Islet precursor cell (in vitro differentiated cells): ENCODE results near the gene PARVA.
"Not testable (repeated sequence)": the region's sequence is repeated elsewhere in the genome, so short reads cannot be mapped to it uniquely, and the experiment has no call there.

Source experiments
- DNase-seq: peaks from one replicate; pipeline ENCODE4 v3.0.0-alpha.2; 2018

Gene PARVA

DNA sequence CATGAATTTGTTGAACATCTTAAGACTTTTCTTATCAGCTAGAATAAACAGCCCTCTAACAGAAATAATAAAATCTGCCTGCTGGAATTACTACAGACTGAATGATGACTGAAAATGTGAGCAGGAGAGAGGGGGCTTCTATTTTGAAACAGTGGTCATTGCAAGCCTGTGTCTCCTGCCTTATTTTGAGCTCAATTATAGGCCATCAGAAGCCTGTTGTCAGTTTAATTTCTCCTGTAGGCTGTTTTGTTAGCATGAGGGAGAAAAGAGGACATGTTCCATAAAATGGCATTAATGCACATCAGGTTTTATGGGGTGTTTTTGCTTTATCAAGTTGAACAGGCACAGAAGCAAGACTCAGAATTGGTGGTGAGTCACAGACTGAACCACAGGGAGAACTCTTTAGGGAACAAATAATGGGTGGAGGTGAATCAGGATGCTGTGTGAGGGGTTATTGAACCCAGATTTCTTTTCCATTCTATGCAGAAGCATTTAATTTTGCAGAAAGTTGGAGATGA, 129.1 kb downstream of the PARVA start:
- no peak for DNase-seq

GRCh38 chr11:12507391-12507790, 130.0 kb downstream of the PARVA start:
- DNase-seq: no peak

DNA sequence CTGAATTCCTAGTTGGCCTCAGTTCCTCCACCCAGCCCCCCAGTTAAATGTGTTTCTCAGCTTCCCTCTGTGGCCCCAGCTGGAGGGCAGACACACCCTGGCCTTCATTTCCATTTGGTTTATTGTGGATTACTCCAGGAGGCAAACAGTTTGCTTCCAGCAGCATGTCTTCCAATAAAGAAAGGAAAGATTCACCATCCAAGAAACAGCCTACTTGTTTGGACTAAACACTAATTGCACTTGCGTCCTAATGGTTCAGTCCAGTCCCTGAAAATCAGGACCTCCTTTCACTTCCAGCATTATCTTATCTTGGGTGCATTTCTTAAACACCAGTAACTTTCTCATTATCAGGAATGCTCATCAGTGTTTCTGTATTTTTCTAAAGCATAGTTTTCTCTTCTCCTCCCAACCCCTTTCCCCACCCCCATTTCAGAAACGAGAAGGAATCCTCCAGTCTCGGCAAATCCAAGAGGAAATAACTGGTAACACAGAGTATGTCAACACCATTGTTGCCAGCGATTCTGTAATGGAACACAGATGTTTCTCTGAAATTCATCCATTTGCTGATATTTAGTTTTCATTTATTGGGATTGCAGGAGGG, 130.9 kb downstream of the PARVA start:
- no peak for DNase-seq

GRCh38 chr11:12509371-12509770, 132.0 kb downstream of the PARVA start:
- no peak for DNase-seq

DNA sequence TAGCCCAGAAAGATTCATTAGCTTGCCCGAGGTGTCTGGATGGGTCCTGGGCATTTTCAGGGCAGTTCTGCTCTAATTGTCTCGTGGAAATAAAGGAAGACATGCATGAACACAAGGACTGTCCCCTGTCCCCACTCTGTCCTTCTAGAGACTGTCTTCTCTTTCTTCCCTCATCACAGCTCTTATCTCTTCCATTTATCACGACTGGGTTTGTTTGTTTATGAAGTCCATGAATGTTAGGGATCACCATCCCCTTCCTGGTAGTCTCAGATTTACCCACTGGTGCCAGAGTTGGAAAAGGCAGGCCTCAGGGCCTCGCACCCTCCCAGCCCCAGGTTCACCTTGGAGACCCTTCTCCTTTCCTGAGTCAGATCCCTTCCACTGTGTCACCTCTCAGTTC, 134.8 kb downstream of the PARVA start:
- no peak for DNase-seq

DNA sequence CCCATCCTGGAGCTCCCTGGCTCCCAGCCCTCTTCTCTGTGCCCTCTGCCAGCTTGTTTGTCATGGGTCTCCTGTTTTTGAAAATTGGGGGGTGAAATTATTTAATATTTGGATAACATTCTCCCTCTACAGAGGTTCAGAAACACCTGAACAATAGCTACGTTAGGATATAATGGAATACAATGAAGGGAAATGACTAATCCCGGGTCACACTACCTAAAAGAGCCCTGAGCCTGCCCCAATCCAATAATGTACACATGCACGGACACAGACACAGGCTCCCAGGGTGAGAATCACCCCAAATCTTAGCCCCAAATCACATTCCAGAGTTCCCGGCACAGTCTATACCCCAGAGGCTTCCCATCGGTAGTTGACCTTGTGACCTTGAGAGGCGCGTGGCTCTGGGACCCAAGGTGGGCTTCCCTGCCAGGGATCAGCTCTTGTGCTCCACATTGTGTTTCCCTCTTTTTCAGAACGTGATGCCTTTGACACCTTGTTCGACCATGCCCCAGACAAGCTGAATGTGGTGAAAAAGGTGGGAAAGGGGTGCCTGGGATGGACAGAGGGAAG, 135.5 kb downstream of the PARVA start:
- no peak for DNase-seq

- no peak for DNase-seq
Measured at GRCh38 chr11:12516387-12517105, 139.2 kb downstream of the PARVA start.

- no peak for DNase-seq
Measured at GRCh38 chr11:12517306-12517705, 139.9 kb downstream of the PARVA start.

DNA sequence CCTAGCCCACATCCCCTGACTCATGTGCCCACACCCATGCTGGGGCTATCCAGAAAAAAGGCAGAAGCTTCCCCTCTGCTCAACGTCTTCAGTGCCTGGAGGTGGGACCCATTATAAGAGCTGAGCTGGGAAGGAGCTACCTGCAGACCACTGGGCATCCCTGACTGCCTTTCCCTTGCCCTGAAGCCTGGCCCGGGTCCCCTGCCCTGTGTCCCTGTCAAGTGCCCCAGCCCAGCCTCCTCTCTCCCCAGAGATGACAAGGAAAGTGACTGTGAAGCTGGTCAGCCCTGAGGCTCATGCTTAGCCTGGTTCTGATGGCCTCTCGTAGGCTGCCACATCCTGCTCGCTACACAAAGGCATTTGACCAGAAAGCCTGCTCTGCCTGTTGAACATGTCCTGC, 140.4 kb downstream of the PARVA start:
- DNase-seq: no peak

GRCh38 chr11:12518606-12519385, 141.4 kb downstream of the PARVA start:
- no peak for DNase-seq

- no peak for DNase-seq
Measured at GRCh38 chr11:12520054-12520453, 142.7 kb downstream of the PARVA start.

- DNase-seq: not testable (repeated sequence)
Measured at GRCh38 chr11:12520576-12520975, 143.2 kb downstream of the PARVA start.

DNA sequence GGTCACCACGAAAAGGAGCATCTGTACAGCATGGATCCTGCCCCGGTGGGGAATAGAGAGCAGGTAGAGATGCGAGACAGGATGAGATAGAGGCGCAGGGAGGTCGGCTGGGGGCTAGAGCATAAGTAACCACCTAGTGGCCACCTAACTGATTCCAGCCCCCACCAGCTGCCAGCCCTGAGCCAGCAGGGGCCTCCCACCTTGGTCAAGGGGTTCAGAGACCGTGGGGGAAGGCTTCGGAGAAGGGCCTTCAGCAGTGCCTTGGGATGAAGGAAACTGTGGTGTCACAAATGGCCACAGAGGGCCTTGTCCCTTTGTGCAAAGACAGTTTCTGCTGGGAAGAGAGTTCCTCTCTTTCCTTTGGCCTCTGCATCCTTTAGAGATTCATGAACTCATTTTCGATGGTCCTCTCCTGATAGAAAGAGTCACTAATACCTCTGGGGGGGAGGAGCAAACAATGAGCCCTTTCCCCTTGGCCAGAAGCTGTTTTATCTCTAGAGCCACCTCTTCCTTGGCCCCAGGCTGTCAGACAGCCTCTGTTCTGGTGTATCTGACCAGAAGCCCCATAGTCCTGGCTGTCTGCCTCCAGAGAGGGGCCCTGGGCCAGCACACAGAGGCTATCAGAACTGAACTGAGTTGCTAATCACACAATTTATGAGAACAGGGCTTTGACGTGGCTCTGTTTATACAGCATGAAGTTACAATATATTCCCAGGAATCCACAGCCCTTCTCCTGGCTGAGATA, 146.0 kb downstream of the PARVA start:
- peak; percentile 85 for DNase-seq

DNA sequence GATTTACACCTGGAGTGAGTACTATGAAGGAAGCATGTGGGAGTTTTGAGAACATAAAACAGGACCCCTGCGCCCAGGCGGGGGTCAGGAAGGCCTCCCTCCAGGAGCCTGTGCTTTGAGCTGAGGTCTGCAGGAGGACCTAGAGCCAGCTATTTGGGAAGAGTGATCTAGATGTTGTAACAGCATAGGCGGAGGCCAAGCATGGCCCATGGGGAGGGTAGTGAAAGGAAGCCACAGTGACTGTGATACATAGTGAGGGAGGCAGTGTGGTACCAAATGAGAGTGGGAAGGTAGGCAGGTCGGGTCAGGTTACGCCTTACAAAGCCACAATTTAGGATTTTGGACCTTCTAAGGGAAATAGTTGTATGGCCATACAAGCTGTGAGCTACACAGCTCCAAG, 147.5 kb downstream of the PARVA start:
- no peak for DNase-seq

- DNase-seq: peak; percentile 77
Measured at GRCh38 chr11:12525466-12526055, 148.2 kb downstream of the PARVA start.

DNA sequence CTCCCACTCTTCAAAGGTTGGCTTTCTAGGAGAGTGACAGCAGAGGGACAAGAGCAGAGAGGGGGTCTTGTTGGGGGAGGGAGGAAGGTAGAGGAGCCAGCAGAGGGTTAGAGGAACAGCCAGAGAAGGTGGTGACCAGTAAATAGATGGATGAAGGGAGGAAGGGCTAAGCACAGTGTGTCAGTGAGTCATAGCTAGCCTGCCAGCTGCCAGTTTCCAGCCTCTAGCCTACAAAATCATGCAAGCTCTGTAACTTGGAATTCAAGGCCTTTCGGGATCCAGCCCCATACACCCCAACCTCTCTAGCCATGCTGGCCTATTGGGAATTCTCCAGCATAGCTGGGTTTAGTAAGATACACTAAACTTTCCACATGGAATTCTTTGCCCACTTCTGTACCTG, 149.4 kb downstream of the PARVA start:
- DNase-seq: no peak

DNA sequence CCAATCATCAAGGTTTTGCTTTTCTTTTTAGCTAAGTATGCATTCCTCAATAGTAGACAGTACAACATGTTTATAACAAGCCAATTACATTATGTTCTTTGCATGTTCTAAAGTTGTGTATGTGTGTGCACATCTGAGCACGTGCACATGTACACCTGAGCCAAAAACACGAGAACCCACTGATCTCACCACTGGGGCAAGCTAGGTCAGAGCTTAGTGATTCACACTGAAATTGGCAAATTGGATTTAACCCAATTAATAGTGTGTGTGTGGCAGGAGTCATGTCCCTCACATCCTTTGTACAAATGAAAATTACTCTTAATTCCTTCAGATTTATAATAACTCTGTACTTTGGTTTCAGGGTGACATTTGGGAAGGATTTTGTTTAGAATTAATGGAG, 151.1 kb downstream of the PARVA start:
- no peak for DNase-seq

DNA sequence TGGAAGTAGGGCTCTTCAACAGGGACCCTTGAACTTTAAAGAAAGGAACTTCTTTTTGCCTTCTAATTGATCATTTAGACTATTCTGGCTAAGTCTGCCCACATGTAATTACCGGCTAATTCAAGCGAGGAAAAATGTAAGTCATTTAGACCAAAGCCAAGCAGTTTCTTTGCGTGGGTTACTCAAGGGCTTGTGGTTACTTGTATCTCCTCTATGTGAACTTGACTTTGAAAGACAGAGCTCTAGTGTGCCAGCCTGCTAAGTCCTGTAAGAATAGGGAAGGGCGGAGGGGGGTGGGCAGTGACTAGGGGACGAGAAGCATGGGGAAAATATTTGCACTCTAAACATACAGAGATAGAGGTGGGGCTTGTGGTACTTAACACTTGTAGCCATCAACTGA, 151.7 kb downstream of the PARVA start:
- DNase-seq: no peak

GRCh38 chr11:12529793-12530192, 152.4 kb downstream of the PARVA start:
- DNase-seq: no peak

DNA sequence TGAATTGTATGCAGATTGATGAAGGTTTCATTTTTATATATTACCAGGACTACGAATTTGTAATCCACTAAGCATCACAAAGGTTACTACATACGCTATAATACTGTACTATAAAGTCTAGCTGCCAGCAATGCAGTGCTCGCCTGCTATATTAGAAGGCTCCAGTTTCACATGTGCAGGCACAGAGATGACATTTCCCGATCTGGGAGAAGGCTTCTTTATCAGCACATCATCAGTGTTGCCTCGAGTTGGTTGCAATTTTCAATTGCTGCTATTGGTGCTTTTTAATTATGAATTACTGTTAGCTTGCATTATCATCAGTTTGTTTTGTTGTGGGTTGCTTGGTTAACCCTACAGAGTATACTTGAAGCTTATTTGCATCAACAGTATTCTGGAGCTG, 153.6 kb downstream of the PARVA start:
- no peak for DNase-seq

- peak; percentile 41 for DNase-seq
Measured at GRCh38 chr11:12531681-12532080, 154.3 kb downstream of the PARVA start.

DNA sequence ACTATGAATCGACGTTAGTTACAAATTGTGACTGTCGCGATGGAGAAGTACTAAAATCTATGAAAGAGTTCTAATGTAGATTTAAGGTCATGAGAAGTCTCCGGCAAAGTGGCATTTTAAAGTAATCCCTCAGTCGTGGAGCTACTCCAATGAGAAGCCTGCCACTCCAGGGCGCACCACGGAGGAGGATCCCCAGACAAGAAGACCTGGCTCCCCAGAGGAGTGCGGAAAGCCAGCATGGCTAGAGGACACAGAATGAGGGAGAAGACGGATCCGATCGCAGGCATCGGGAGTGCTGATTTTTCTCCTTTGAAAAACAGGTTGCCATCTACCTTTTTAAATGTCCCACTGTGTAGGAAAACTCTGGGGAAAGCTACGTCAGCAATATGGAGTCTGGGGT, 155.2 kb downstream of the PARVA start:
- peak; percentile 19 for DNase-seq
